ENCODE measurements around the gene PPM1F.

The PPM1F gene

GRCh38 chr22:21938906-21939305, 13.7 kb downstream of the PPM1F start:
- DNase-seq = no peak

- DNase-seq = peak; percentile 92
Measured at GRCh38 chr22:21938071-21938822, 14.4 kb downstream of the PPM1F start.

GRCh38 chr22:21937821-21938070, 14.9 kb downstream of the PPM1F start:
- DNase-seq = no peak

- no peak for DNase-seq
Measured at GRCh38 chr22:21937041-21937820, 15.4 kb downstream of the PPM1F start.

GRCh38 chr22:21936151-21936775, 16.4 kb downstream of the PPM1F start:
- no peak for DNase-seq

- DNase-seq = no peak
Measured at GRCh38 chr22:21933910-21934309, 18.7 kb downstream of the PPM1F start.

GRCh38 chr22:21933413-21933812, 19.2 kb downstream of the PPM1F start:
- DNase-seq = no peak

GRCh38 chr22:21932347-21932746, 20.3 kb downstream of the PPM1F start:
- DNase-seq = no peak

- no peak for DNase-seq
Measured at GRCh38 chr22:21931056-21931455, 21.6 kb downstream of the PPM1F start.

- DNase-seq = no peak
Measured at GRCh38 chr22:21929253-21929652, 23.4 kb downstream of the PPM1F start.

- DNase-seq = no peak
Measured at GRCh38 chr22:21928048-21928447, 24.6 kb downstream of the PPM1F start.

- no peak for DNase-seq
Measured at GRCh38 chr22:21927174-21927823, 25.3 kb downstream of the PPM1F start.

- no peak for DNase-seq
Measured at GRCh38 chr22:21926728-21927127, 25.9 kb downstream of the PPM1F start.

GRCh38 chr22:21923163-21923561, 29.5 kb downstream of the PPM1F start:
- no peak for DNase-seq

GRCh38 chr22:21922370-21923162, 30.1 kb downstream of the PPM1F start:
- DNase-seq = no peak

GRCh38 chr22:21921729-21922128, 30.9 kb downstream of the PPM1F start:
- no peak for DNase-seq

- DNase-seq = no peak
Measured at GRCh38 chr22:21921184-21921721, 31.4 kb downstream of the PPM1F start.

GRCh38 chr22:21920341-21921183, 32.1 kb downstream of the PPM1F start:
- DNase-seq = no peak

GRCh38 chr22:21919526-21920307, 32.9 kb downstream of the PPM1F start:
- DNase-seq = no peak

- no peak for DNase-seq
Measured at GRCh38 chr22:21918466-21919185, 34.0 kb downstream of the PPM1F start.
